Mesenchymal stem cell (in vitro differentiated cells and primary cell): ENCODE measurements around the gene MGAT4A.
A peak's percentile ranks its signal among the peaks of the same experiment; 100 is the strongest.

Source experiments
- DNase-seq: peaks from one replicate; pipeline ENCODE4 v3.0.0-alpha.2; 2013
- H2AFZ ChIP-seq: one replicate; pipeline ENCODE4 v1.6.1; 2013; ENCODE audit warnings: low read depth, mild to moderate bottlenecking, control low read depth, inconsistent platforms, low read length, moderate library complexity
- H2AK5ac ChIP-seq: 2 replicates; pipeline ENCODE4 v1.6.1; 2013; ENCODE audit warnings: low read length, moderate library complexity, mild to moderate bottlenecking, inconsistent platforms; ENCODE audit not compliant: severe bottlenecking
- H2BK120ac ChIP-seq: one replicate; pipeline ENCODE4 v1.6.1; 2013; ENCODE audit warnings: low read depth, mild to moderate bottlenecking, inconsistent platforms, low read length, moderate library complexity
- H2BK12ac ChIP-seq, 2 experiments: one replicate each; pipeline ENCODE4 v1.6.1; 2013; ENCODE audit warnings: inconsistent platforms in 2 of 2, low read length in 2 of 2, mild to moderate bottlenecking in 2 of 2, moderate library complexity in 2 of 2, control low read depth in 1 of 2
- H2BK15ac ChIP-seq: one replicate; pipeline ENCODE4 v1.6.1; 2013; ENCODE audit warnings: mild to moderate bottlenecking, low read depth, inconsistent platforms; ENCODE audit not compliant: poor library complexity, severe bottlenecking
- H2BK5ac ChIP-seq: 2 replicates; pipeline ENCODE4 v1.6.1; 2013; ENCODE audit warnings: low read depth, mild to moderate bottlenecking, low read length, control low read depth, inconsistent platforms; ENCODE audit not compliant: poor library complexity, severe bottlenecking
- H3K14ac ChIP-seq, 2 experiments: one replicate each; pipeline ENCODE4 v1.6.1; 2013; ENCODE audit warnings: inconsistent platforms in 2 of 2, low read length in 2 of 2, control low read depth in 1 of 2, mild to moderate bottlenecking in 1 of 2, moderate library complexity in 1 of 2
- H3K18ac ChIP-seq, 2 experiments: one replicate each; pipeline ENCODE4 v1.6.1; 2013; ENCODE audit warnings: inconsistent platforms in 2 of 2, low read length in 2 of 2, control low read depth in 1 of 2, low read depth in 1 of 2, mild to moderate bottlenecking in 1 of 2
- H3K23ac ChIP-seq, 2 experiments: one replicate each; pipeline ENCODE4 v1.6.1; 2013; ENCODE audit warnings: inconsistent platforms in 2 of 2, low read length in 2 of 2, mild to moderate bottlenecking in 2 of 2, moderate library complexity in 2 of 2, control low read depth in 1 of 2
- H3K27ac ChIP-seq: 2 replicates; pipeline ENCODE4 v1.5.1; 2013; ENCODE audit warnings: mild to moderate bottlenecking, moderate library complexity, low read length, control low read depth, inconsistent platforms; ENCODE audit not compliant: poor library complexity, severe bottlenecking
- H3K27me3 ChIP-seq, 2 experiments: 2 replicates each; pipeline versions ENCODE4 v1.6.1 to v1.7.0; 2013; ENCODE audit warnings: low read length in 2 of 2, mild to moderate bottlenecking in 2 of 2, moderate library complexity in 2 of 2, control low read depth in 1 of 2, inconsistent platforms in 1 of 2; ENCODE audit not compliant: control insufficient read depth in 1 of 2, insufficient read depth in 1 of 2
- H3K36me3 ChIP-seq, 2 experiments: 2 replicates each; pipeline versions ENCODE4 v1.6.1 to v1.7.0; 2013; ENCODE audit warnings: low read length in 2 of 2, control low read depth in 1 of 2, inconsistent platforms in 1 of 2, low read depth in 1 of 2, mild to moderate bottlenecking in 1 of 2; ENCODE audit not compliant: insufficient read depth in 2 of 2, control insufficient read depth in 1 of 2
- H3K4ac ChIP-seq, 2 experiments: one replicate each; pipeline ENCODE4 v1.6.1; 2013; ENCODE audit warnings: inconsistent platforms in 2 of 2, low read length in 2 of 2, mild to moderate bottlenecking in 2 of 2, moderate library complexity in 2 of 2, control low read depth in 1 of 2, low read depth in 1 of 2
- H3K4me1 ChIP-seq: 2 replicates; pipeline ENCODE4 v1.6.1; 2013; ENCODE audit warnings: low read depth, low read length, control low read depth; ENCODE audit not compliant: control insufficient read depth, insufficient read depth
- H3K4me2 ChIP-seq: 2 replicates; pipeline ENCODE4 v1.6.1; 2013; ENCODE audit warnings: low read length, mild to moderate bottlenecking, inconsistent platforms; ENCODE audit not compliant: poor library complexity, severe bottlenecking
- H3K4me3 ChIP-seq, 2 experiments: 2 replicates each; pipeline versions ENCODE4 v1.5.1 to v1.7.0; 2013; ENCODE audit warnings: low read length in 2 of 2, mild to moderate bottlenecking in 2 of 2, control low read depth in 1 of 2, low read depth in 1 of 2; ENCODE audit not compliant: insufficient read depth in 1 of 2
- H3K79me1 ChIP-seq: replicated peaks from 2 replicates; pipeline ENCODE4 v1.6.1; 2013; ENCODE audit warnings: mild to moderate bottlenecking, control low read depth, low read length, inconsistent platforms; ENCODE audit not compliant: poor library complexity, severe bottlenecking
- H3K9ac ChIP-seq: 2 replicates; pipeline ENCODE4 v1.7.0; 2013; ENCODE audit warnings: mild to moderate bottlenecking, low read length, moderate library complexity
- H3K9me3 ChIP-seq: 2 replicates; pipeline ENCODE4 v1.7.0; 2013; ENCODE audit warnings: mild to moderate bottlenecking, low read length; ENCODE audit not compliant: control insufficient read depth
- H4K8ac ChIP-seq: one replicate; pipeline ENCODE4 v1.6.1; 2013; ENCODE audit warnings: inconsistent platforms, mild to moderate bottlenecking, low read length, moderate library complexity
- H4K91ac ChIP-seq: one replicate; pipeline ENCODE4 v1.6.1; 2013; ENCODE audit warnings: mild to moderate bottlenecking, low read length, inconsistent platforms
- WGBS: methylation state at CpG from one replicate; pipeline ENCODE4 v1.1.7; 2013; ENCODE audit warnings: mixed read lengths; 5-methylcytosine and 5-hydroxymethylcytosine counted together

MGAT4A gene

DNA sequence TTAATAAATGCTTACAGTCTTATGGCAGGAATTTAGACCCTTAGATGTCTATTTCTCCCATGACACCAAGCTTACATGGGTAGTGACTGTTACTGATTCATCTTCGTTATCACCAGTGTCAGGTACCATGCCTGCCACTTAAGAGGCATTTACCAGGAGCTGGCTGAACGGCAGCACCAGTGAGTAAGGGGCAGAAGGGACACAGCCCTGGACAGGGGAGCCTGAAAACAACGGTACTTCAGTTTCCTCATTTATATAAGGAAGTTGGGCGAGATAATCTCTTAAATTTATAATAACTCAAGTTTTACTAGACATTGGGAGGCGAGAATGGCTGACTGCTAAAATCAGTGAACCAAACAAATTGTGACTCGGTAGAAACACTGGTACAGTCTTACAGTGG, 123.8 kb downstream of the MGAT4A start:
- H3K36me3 ChIP-seq: peaks cover 5 to 38% of the 10 kb centered on the region in 2 experiments
- H3K27me3 ChIP-seq: no peaks in the 10 kb centered on the region
- DNase-seq: no peak
- H3K4ac ChIP-seq: no peak overlapping the region
- no peak overlapping the region for H3K14ac ChIP-seq
- no peak overlapping the region for H4K8ac ChIP-seq
- peaks cover 16% of the 10 kb centered on the region for H3K4me1 ChIP-seq
- H3K27ac ChIP-seq: no peak overlapping the region
- 83% methylated on average over 4 of the region's 6 CpGs for WGBS
- H3K79me1 ChIP-seq: peaks cover 30% of the 10 kb centered on the region
- H3K9me3 ChIP-seq: no peaks in the 10 kb centered on the region
- H3K4me3 ChIP-seq: peak overlapping the region in 1 of 2 experiments; percentile 82
- peak overlapping the region; percentile 100 for H3K9ac ChIP-seq
- no peak overlapping the region for H2AK5ac ChIP-seq
- H2BK120ac ChIP-seq: no peak overlapping the region
- H2BK15ac ChIP-seq: no peak overlapping the region
- H3K23ac ChIP-seq: no peak overlapping the region
- H2BK12ac ChIP-seq: no peak overlapping the region
- H2AFZ ChIP-seq: no peak overlapping the region
- H3K18ac ChIP-seq: no peak overlapping the region
- H4K91ac ChIP-seq: no peak overlapping the region
- H3K4me2 ChIP-seq: peak overlapping the region; percentile 70
- H2BK5ac ChIP-seq: no peak overlapping the region

DNA sequence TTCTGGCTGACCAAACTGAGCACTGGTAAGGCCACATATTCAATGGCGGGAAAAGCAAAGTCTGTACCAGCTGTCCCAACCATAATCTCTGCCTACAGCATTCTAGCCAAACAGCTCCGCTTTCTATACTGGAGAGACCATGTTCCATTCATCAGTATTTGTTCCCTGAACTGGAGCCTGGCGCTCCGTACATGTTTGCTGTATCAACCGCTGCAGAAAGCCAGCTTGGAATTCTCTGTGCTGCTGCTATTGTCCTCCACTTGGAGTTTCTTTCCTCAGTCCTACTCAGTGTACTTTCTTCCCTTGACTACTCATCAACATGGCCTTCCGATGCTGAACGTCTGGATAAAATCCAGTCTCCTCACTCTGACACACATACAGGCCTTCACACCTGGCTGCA, 124.5 kb downstream of the MGAT4A start:
- H3K4me3 ChIP-seq: peak overlapping the region; percentile 20 to 82
- no peak overlapping the region for H3K4ac ChIP-seq
- peaks cover 16% of the 10 kb centered on the region for H3K4me1 ChIP-seq
- no peak overlapping the region for H2BK12ac ChIP-seq
- H2BK120ac ChIP-seq: no peak overlapping the region
- no peak overlapping the region for H2AK5ac ChIP-seq
- no peak overlapping the region for H3K4me2 ChIP-seq
- whole genome bisulfite sequencing: 93% methylated on average over 7 of the region's 7 CpGs
- peak overlapping the region; percentile 100 for H3K9ac ChIP-seq
- no peaks in the 10 kb centered on the region for H3K27me3 ChIP-seq
- no peak overlapping the region for H3K14ac ChIP-seq
- no peak overlapping the region for H4K8ac ChIP-seq
- no peak overlapping the region for H2BK15ac ChIP-seq
- H3K9me3 ChIP-seq: no peaks in the 10 kb centered on the region
- H3K23ac ChIP-seq: peak overlapping the region in 1 of 2 experiments; percentile 56
- peaks cover 7 to 39% of the 10 kb centered on the region in 2 experiments for H3K36me3 ChIP-seq
- no peak overlapping the region for H3K18ac ChIP-seq
- DNase-seq: no peak
- peaks cover 29% of the 10 kb centered on the region for H3K79me1 ChIP-seq
- H2AFZ ChIP-seq: no peak overlapping the region
- no peak overlapping the region for H2BK5ac ChIP-seq
- H3K27ac ChIP-seq: no peak overlapping the region
- H4K91ac ChIP-seq: no peak overlapping the region

- no peak overlapping the region for H3K23ac ChIP-seq
- H3K79me1 ChIP-seq: peaks cover 25% of the 10 kb centered on the region
- H2BK5ac ChIP-seq: no peak overlapping the region
- H3K14ac ChIP-seq: no peak overlapping the region
- WGBS: 91% methylated on average over 1 of the region's 3 CpGs
- H2BK12ac ChIP-seq: no peak overlapping the region
- peaks cover 8 to 37% of the 10 kb centered on the region in 2 experiments for H3K36me3 ChIP-seq
- DNase-seq: no peak
- H4K91ac ChIP-seq: no peak overlapping the region
- H3K4me1 ChIP-seq: peaks cover 13% of the 10 kb centered on the region
- H3K9me3 ChIP-seq: no peaks in the 10 kb centered on the region
- H3K18ac ChIP-seq: no peak overlapping the region
- no peaks in the 10 kb centered on the region for H3K27me3 ChIP-seq
- no peak overlapping the region for H3K4me3 ChIP-seq
- no peak overlapping the region for H2AFZ ChIP-seq
- no peak overlapping the region for H2AK5ac ChIP-seq
- H3K4ac ChIP-seq: no peak overlapping the region
- no peak overlapping the region for H2BK15ac ChIP-seq
- no peak overlapping the region for H3K27ac ChIP-seq
- H3K4me2 ChIP-seq: no peak overlapping the region
- H2BK120ac ChIP-seq: no peak overlapping the region
- peak overlapping the region; percentile 7 for H3K9ac ChIP-seq
- H4K8ac ChIP-seq: no peak overlapping the region
Measured at GRCh38 chr2:98605076-98605475, 125.9 kb downstream of the MGAT4A start.

DNA sequence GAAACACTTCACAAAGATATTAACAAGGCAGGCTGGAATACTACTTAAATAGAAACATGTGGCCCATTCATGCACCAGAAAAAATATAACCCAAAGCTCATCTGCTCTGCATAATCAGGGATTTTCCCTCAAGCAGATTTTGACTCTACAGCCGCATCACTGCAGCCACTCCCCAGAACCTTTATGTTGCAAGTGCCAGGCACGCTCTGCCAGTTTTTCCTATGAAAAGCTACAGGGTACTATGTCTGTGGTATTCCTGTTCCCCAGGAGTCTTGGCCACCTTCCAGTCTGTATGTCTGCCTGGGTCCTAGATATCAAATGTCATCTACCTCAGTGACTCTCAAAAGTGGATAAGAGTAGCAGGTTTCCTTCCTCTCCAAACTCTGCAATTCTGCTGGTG, 126.4 kb downstream of the MGAT4A start:
- WGBS: 98% methylated on average over 2 of the region's 2 CpGs

More for the DNA sequence above, 126.4 kb downstream of the MGAT4A start:
- Histone ChIP-seq H3K18ac (no peak overlapping the region), H2BK12ac (no peak overlapping the region), H3K4ac (no peak overlapping the region), H3K79me1 (peaks cover 27% of the 10 kb centered on the region), H3K4me1 (peaks cover 11% of the 10 kb centered on the region), H2AK5ac (no peak overlapping the region), H3K14ac (no peak overlapping the region), H3K9me3 (no peaks in the 10 kb centered on the region), H2BK5ac (no peak overlapping the region), H3K36me3 (peaks cover 13 to 41% of the 10 kb centered on the region in 2 experiments), H2BK15ac (no peak overlapping the region), H2BK120ac (no peak overlapping the region), H3K9ac (peak overlapping the region; percentile 7), H3K27me3 (no peaks in the 10 kb centered on the region), H4K8ac (no peak overlapping the region), H3K4me3 (no peak overlapping the region), H4K91ac (no peak overlapping the region), H3K4me2 (no peak overlapping the region), H3K27ac (no peak overlapping the region), H2AFZ (no peak overlapping the region), H3K23ac (no peak overlapping the region)
- DNase-seq: no peak
